Smooth muscle cell (in vitro differentiated cells): ENCODE measurements around the gene C12orf57. TPM values are rescaled to one million over a fixed set of nuclear protein-coding genes. Genes with fewer than 3 reads are reported as not detected.

Experiments
- DNase-seq: peaks from one replicate; lab custom pipeline; 2025; ENCODE audit not compliant: unreplicated experiment; lab: John Stamatoyannopoulos, UW
- H2AFZ ChIP-seq: fragments of 200-600 bp; sonication (generic); 2 replicates; pipeline ENCODE4 v1.6.0; 2016; ENCODE audit warnings: antibody characterized with exemption, low read depth, mild to moderate bottlenecking
- H3F3A ChIP-seq: fragments of 200-600 bp; sonication (generic); 2 replicates; pipeline ENCODE4 v1.6.0; 2017; ENCODE audit warnings: antibody characterized with exemption, low read depth
- H3K27ac ChIP-seq: fragments of 200-600 bp; sonication (generic); 2 replicates; pipeline ENCODE4 v1.5.1; 2016; ENCODE audit warnings: low read depth, mild to moderate bottlenecking
- H3K27me3 ChIP-seq: fragments of 200-600 bp; sonication (generic); 2 replicates; pipeline ENCODE4 v1.6.1; 2016; ENCODE audit warnings: low read depth, mild to moderate bottlenecking
- H3K36me3 ChIP-seq: fragments of 200-600 bp; sonication (generic); 2 replicates; pipeline ENCODE4 v1.5.1; 2016; ENCODE audit warnings: low read depth
- H3K4me1 ChIP-seq: fragments of 200-600 bp; sonication (generic); 2 replicates; pipeline ENCODE4 v1.5.1; 2016; ENCODE audit warnings: low read depth
- H3K4me2 ChIP-seq: fragments of 200-600 bp; sonication (generic); 2 replicates; pipeline ENCODE4 v1.6.0; 2016; ENCODE audit warnings: mild to moderate bottlenecking
- H3K4me3 ChIP-seq: fragments of 200-600 bp; sonication (generic); 2 replicates; pipeline ENCODE4 v1.5.1; 2016; ENCODE audit warnings: mild to moderate bottlenecking
- H3K79me2 ChIP-seq: fragments of 200-600 bp; sonication (generic); 2 replicates; pipeline ENCODE4 v1.6.0; 2016; ENCODE audit warnings: low read depth, mild to moderate bottlenecking
- H3K9ac ChIP-seq: fragments of 200-600 bp; sonication (generic); 2 replicates; pipeline ENCODE4 v1.6.0; 2016; ENCODE audit warnings: low read depth
- H3K9me3 ChIP-seq: fragments of 200-600 bp; sonication (generic); replicated peaks from 2 replicates; pipeline ENCODE4 v1.5.1; 2016; ENCODE audit warnings: low read depth
- H4K20me1 ChIP-seq: fragments of 200-600 bp; sonication (generic); 2 replicates; pipeline ENCODE4 v1.6.0; 2016; ENCODE audit warnings: low read depth
- CTCF ChIP-seq: fragments of 200-600 bp; sonication (generic); IDR thresholded peaks from 2 replicates; pipeline ENCODE4 v1.5.1; 2017; ENCODE audit warnings: borderline replicate concordance, mild to moderate bottlenecking, antibody characterized with exemption; ENCODE audit not compliant: insufficient read depth, poor library complexity, severe bottlenecking
- WGBS: methylation state at CpG from one replicate; pipeline ENCODE4 v1.1.7; 2016; ENCODE audit warnings: low lambda C conversion rate; 5-methylcytosine and 5-hydroxymethylcytosine counted together
- polyA plus RNA-seq: library from polyadenylated mRNA; unstranded; fragments of >200 nt; fragmentation: Nextera tagmentation; extraction: Ambion mirVana; gene quantifications from 2 replicates; pipeline ENCODE4 v1.2.1, GENCODE V29; 2016
- total RNA-seq: library from RNA; depleted of rRNA; stranded (reverse); fragments of >200 nt; gene quantifications from 2 replicates; pipeline ENCODE4 v1.2.3, GENCODE V29; 2014

Gene C12orf57
- total and polyA plus RNA-seq, 2 experiments from 2014 or later: 397 to 494 TPM

DNA sequence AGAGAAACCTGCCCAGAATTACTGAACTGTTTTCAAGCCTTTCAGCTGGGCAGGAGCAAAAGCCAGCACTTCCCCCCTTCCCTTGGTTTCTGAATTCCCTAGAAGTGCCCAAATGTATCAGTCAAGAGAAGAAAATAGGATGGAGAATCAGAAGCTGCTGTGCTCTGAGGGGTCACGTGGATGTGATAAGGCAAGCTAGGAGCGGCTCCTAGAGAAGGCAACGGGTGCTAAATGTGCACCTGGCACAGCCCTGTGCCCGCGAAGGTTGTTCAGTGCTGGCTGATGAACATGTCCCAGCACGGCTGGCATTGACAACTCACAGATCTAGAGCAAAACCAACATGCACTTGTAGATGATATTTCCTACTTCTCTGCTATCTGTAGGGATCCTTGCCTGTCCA is 35.2 kb downstream of the C12orf57 start:
- H3K27me3 ChIP-seq: no peaks in the 10 kb centered on the region
- no peak overlapping the region for H3K27ac ChIP-seq
- no peak overlapping the region for H3K4me2 ChIP-seq
- no peaks in the 10 kb centered on the region for H3K4me1 ChIP-seq
- H3K36me3 ChIP-seq: no peaks in the 10 kb centered on the region
- no peak for DNase-seq
- no peak overlapping the region for H2AFZ ChIP-seq
- H3K9me3 ChIP-seq: no peaks in the 10 kb centered on the region
- no peaks in the 10 kb centered on the region for H3K79me2 ChIP-seq
- no peak for TF ChIP-seq CTCF
- WGBS: 95% methylated on average over 6 of the region's 6 CpGs
- H3F3A ChIP-seq: peaks cover 4% of the 10 kb centered on the region
- H4K20me1 ChIP-seq: no peaks in the 10 kb centered on the region
- H3K9ac ChIP-seq: no peak overlapping the region
- H3K4me3 ChIP-seq: no peak overlapping the region

GRCh38 chr12:6979453-6979852 is 35.6 kb downstream of the C12orf57 start:
- Histone ChIP-seq H2AFZ (no peak overlapping the region), H3K9ac (no peak overlapping the region), H3K4me3 (no peak overlapping the region), H3K36me3 (no peaks in the 10 kb centered on the region), H3K4me2 (no peak overlapping the region), H3K79me2 (no peaks in the 10 kb centered on the region), H3K27ac (no peak overlapping the region), H3K4me1 (no peaks in the 10 kb centered on the region), H4K20me1 (no peaks in the 10 kb centered on the region), H3K27me3 (no peaks in the 10 kb centered on the region), H3F3A (peaks cover 4% of the 10 kb centered on the region), H3K9me3 (no peaks in the 10 kb centered on the region)
- no peak for DNase-seq
- WGBS: 93% methylated on average over 3 of the region's 3 CpGs
- no peak for TF ChIP-seq CTCF

GRCh38 chr12:6980075-6980474 is 36.3 kb downstream of the C12orf57 start:
- 97% methylated on average over 4 of the region's 4 CpGs for WGBS
- Histone ChIP-seq H3K4me1 (no peaks in the 10 kb centered on the region), H3K27ac (no peak overlapping the region), H3K27me3 (no peaks in the 10 kb centered on the region), H3K9me3 (no peaks in the 10 kb centered on the region), H3K4me2 (no peak overlapping the region), H3K36me3 (no peaks in the 10 kb centered on the region), H2AFZ (no peak overlapping the region), H3K79me2 (no peaks in the 10 kb centered on the region), H3K9ac (no peak overlapping the region), H3F3A (peaks cover under 1% of the 10 kb centered on the region), H4K20me1 (no peaks in the 10 kb centered on the region), H3K4me3 (no peak overlapping the region)
- no peak for DNase-seq
- no peak for TF ChIP-seq CTCF

GRCh38 chr12:6980740-6981139 is 36.9 kb downstream of the C12orf57 start:
- Histone ChIP-seq H3K27ac (no peak overlapping the region), H2AFZ (no peak overlapping the region), H3K27me3 (no peaks in the 10 kb centered on the region), H4K20me1 (no peaks in the 10 kb centered on the region), H3K4me1 (no peaks in the 10 kb centered on the region), H3K9me3 (no peaks in the 10 kb centered on the region), H3K4me2 (no peak overlapping the region), H3K79me2 (no peaks in the 10 kb centered on the region), H3K9ac (no peak overlapping the region), H3F3A (no peaks in the 10 kb centered on the region), H3K36me3 (no peaks in the 10 kb centered on the region), H3K4me3 (no peak overlapping the region)
- no peak for TF ChIP-seq CTCF
- DNase-seq: no peak
